Kidney (tissue), 14 donors: ENCODE measurements around the gene CDK2. TPM values are rescaled to one million over a fixed set of nuclear protein-coding genes. Genes with fewer than 3 reads are reported as not detected.
A peak's percentile ranks its signal among the peaks of the same experiment; 100 is the strongest.

Experiments
- DNase-seq, 5 donors: peaks; one replicate each; pipeline ENCODE4 v3.0.0-alpha.2; 2013 to 2020
- FAIRE-seq: peaks from 2 replicates; lab custom pipeline; 2012; peaks lifted over from hg19 to GRCh38; lab: Jason Lieb, UNC
- H3K27ac ChIP-seq, 2 donors: one replicate each; pipeline ENCODE4 v1.7.0; 2013; ENCODE audit warnings: low read depth in 2 of 2, low read length in 2 of 2, inconsistent platforms in 1 of 2
- H3K27me3 ChIP-seq: one replicate; pipeline ENCODE4 v1.7.1; 2013; ENCODE audit warnings: low read length, inconsistent platforms; ENCODE audit not compliant: control insufficient read depth, insufficient read depth
- H3K36me3 ChIP-seq, 3 donors: one replicate each; pipeline versions ENCODE4 v1.7.0 to v1.7.1; 2013; ENCODE audit warnings: low read length in 3 of 3, control low read depth in 1 of 3, inconsistent platforms in 1 of 3; ENCODE audit not compliant: insufficient read depth in 3 of 3, control insufficient read depth in 2 of 3
- H3K4me1 ChIP-seq, 3 donors: one replicate each; pipeline versions ENCODE4 v1.7.0 to v1.7.1; 2013; ENCODE audit warnings: low read length in 3 of 3, inconsistent platforms in 1 of 3, low read depth in 1 of 3; ENCODE audit not compliant: control insufficient read depth in 2 of 3, insufficient read depth in 2 of 3
- H3K4me3 ChIP-seq, 3 donors: one replicate each; pipeline versions ENCODE4 v1.7.0 to v1.8.1; 2013; ENCODE audit warnings: low read length in 3 of 3, control low read depth in 1 of 3, inconsistent platforms in 1 of 3
- H3K9ac ChIP-seq, 3 donors: one replicate each; pipeline versions ENCODE4 v1.7.0 to v1.7.1; 2013; ENCODE audit warnings: low read length in 3 of 3, control low read depth in 1 of 3, inconsistent platforms in 1 of 3
- H3K9me3 ChIP-seq, 3 donors: one replicate each; pipeline versions ENCODE4 v1.7.0 to v1.7.1; 2013; ENCODE audit warnings: low read length in 3 of 3, control low read depth in 1 of 3, inconsistent platforms in 1 of 3; ENCODE audit not compliant: control insufficient read depth in 2 of 3, insufficient read depth in 1 of 3
- intact Hi-C: fragments of 100-400 bp; cut with DNase I; formaldehyde crosslinking; loops from one replicate; pipeline ENCODE4 v1.11.1; 2022
- polyA plus RNA-seq: library from polyadenylated mRNA; stranded (reverse); fragments of 350-450 nt; fragmentation: Illumina TruSeq; extraction: RNeasy Lipid Tissue Mini Kit (QIAGEN cat#74804); gene quantifications from one replicate; pipeline ENCODE4 v1.2.3, GENCODE V29; 2014; ENCODE audit warnings: low read depth, low replicate concordance; ENCODE audit not compliant: insufficient read depth
- total RNA-seq: library from RNA; stranded (reverse); fragmentation: NEBNext Ultra II Directional; extraction: Animal tissue kit (Norgen Biotek cat#: 25700); gene quantifications from one replicate; pipeline ENCODE4 v1.2.1, GENCODE V29; 2021
- TF ChIP-seq, protein P1 (sequence below): IDR thresholded peaks from 3 replicates; pipeline ENCODE4 v1.5.1; 2012; ENCODE audit warnings: mild to moderate bottlenecking, moderate library complexity, borderline replicate concordance; ENCODE audit not compliant: insufficient read depth; ENCODE audit errors: extremely low read depth
- donor health status: control.
- donor health status: control.
- donor health status: control.
- donor health status: control.
- donor health status: control.
- donor health status: DM: yes; HTN: yes; CAD: no.
- donor health status: Normal renal cell carcinoma (clear cell type).

Gene CDK2
- total and polyA plus RNA-seq, 2 donors from 2014 or later, result 7.6 to 23.2 TPM

DNA sequence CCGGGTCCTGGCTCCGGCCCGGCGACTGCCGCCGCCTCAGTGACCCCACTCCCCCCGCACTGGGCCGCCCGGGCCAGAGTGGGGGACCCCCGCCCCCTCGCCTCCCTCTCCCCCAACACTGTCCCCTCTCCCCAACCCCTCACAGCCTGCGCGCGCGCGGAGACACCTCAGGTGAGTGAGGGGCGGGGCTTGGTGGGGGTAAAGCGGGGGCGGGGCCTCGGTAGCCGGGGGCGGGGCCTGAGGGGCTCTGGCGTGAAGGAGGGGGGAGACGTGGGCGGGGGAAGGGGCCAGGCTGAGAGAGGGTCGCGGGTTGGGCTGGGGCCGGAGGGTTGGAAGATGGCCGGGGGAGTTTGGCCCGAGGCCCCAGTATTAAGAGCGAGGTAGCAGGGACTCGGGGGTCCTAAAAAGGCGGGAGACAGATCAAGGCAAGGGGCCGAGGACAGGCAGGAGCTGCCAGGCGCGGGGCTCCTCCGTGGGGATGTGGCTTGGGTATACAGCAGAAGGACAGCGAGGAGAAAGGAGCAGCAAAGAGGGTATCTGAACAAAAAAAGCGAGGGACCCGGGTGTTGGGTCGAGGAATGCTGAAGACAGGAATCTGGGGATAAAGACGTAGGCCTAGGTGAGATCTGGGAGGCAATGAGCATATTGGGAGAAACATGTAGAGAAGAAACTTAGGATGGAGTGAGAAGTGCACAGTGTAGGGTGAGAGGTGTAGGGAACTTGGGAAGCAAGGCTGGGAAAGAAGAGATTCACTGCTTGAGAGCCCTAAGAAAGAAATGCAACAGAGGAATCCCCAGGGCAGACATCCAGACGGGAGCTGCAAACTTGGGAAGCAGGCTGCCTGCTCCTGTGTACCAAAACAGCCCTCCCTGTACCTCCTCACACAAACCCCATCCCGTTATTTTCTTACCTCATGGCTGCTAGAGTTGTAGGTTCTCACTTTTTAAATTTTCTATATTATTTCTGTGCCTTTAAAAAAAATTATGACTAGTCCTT is 41.2 kb downstream of the CDK2 start:
- H3K27me3 ChIP-seq, result no peaks in the 10 kb centered on the region
- FAIRE-seq (no peak), DNase-seq (peak; percentile 84 to 95 (median 89))
- peak overlapping the region; percentile 87 to 92 for H3K27ac ChIP-seq
- H3K4me1 ChIP-seq, result peaks cover 0 to 5% (median 2%) of the 10 kb centered on the region in 3 donors
- peak overlapping the region; percentile 2 to 77 (median 68) for H3K9ac ChIP-seq
- H3K36me3 ChIP-seq, result peaks cover 0 to 10% (median 9%) of the 10 kb centered on the region in 3 donors
- TF ChIP-seq, protein P1, sequence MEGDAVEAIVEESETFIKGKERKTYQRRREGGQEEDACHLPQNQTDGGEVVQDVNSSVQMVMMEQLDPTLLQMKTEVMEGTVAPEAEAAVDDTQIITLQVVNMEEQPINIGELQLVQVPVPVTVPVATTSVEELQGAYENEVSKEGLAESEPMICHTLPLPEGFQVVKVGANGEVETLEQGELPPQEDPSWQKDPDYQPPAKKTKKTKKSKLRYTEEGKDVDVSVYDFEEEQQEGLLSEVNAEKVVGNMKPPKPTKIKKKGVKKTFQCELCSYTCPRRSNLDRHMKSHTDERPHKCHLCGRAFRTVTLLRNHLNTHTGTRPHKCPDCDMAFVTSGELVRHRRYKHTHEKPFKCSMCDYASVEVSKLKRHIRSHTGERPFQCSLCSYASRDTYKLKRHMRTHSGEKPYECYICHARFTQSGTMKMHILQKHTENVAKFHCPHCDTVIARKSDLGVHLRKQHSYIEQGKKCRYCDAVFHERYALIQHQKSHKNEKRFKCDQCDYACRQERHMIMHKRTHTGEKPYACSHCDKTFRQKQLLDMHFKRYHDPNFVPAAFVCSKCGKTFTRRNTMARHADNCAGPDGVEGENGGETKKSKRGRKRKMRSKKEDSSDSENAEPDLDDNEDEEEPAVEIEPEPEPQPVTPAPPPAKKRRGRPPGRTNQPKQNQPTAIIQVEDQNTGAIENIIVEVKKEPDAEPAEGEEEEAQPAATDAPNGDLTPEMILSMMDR, result no peak
- intact Hi-C loops, result no loop called here
- no peaks in the 10 kb centered on the region for H3K9me3 ChIP-seq
- H3K4me3 ChIP-seq, result peak overlapping the region; percentile 47 to 75 (median 74)

DNA sequence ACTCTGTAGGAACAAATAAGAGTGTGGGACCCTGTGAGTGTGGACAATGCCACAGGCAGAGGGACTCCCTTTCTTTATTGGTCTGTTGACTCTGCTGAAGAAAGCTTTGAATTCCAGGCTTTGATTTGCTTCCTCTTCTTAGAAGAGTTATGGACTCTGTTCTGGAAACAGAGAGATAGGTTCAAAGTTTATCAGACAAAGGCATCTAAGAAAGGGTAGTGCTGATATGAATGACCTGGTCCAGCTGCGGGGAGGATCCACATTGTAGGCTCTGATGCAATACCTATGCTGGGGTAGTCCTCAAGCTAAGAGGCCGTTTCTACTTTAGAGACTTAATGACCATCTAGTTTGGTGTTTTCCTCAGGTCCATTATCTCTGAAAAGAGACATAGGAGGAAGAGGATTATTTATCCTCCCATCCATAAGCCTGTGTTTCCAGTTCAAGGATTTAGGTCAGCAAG is 43.5 kb downstream of the CDK2 start:
- no peak for FAIRE-seq
- intact Hi-C loops, result no loop called here
- TF ChIP-seq, protein P1, result no peak

DNA sequence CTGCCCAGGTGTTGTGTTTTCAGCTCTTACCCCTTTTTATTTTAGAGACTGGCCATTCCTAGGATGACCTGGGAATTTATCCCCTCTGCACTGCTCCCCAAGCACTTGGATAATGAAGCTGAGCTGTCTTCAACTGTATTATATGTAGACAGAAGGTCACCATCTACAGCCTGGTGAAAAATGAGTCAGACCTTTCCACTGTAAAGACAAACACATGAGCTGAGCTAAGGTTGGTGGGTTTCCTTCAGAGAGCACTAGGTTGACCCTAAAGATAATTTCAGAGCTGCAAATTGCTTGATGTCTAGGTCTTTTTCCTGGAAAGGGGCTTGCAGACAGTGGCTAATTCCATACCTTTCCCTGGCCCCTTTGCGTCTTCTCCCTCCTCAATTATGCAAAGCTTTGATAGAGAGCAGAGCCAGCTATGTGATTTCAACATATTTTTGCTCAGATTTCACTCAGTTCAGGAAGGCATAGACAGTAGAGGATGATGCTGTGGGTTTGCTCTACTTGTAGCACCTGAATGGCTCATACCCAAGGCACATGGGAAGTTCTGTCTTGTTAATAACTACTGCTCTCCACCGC is 45.0 kb downstream of the CDK2 start:
- DNase-seq, result no peak
- Histone ChIP-seq H3K27ac (no peak overlapping the region), H3K36me3 (no peaks in the 10 kb centered on the region), H3K9me3 (no peaks in the 10 kb centered on the region), H3K9ac (no peak overlapping the region), H3K4me1 (peaks cover 0 to 13% (median 11%) of the 10 kb centered on the region in 3 donors), H3K4me3 (no peak overlapping the region), H3K27me3 (no peaks in the 10 kb centered on the region)
- TF ChIP-seq, protein P1, result no peak
- no peak for FAIRE-seq
- intact Hi-C loops, result no loop called here

More for the DNA sequence above, 43.5 kb downstream of the CDK2 start:
- no peak overlapping the region for H3K27ac ChIP-seq
- H3K9ac ChIP-seq, result no peak overlapping the region
- no peaks in the 10 kb centered on the region for H3K36me3 ChIP-seq
- H3K4me1 ChIP-seq, result peaks cover 0 to 13% (median 11%) of the 10 kb centered on the region in 3 donors
- DNase-seq, result no peak
- H3K9me3 ChIP-seq, result no peaks in the 10 kb centered on the region
- no peak overlapping the region for H3K4me3 ChIP-seq
- no peaks in the 10 kb centered on the region for H3K27me3 ChIP-seq
